B cell (primary cell): Measurements from ENCODE around the gene CCDC192. TPM values are rescaled to one million over a fixed set of nuclear protein-coding genes. Genes with fewer than 3 reads are reported as not detected.
"Not testable (repeated sequence)": the region's sequence is repeated elsewhere in the genome, so short reads cannot be mapped to it uniquely, and the experiment has no call there.

Experiments used
- ATAC-seq: fragments of 200-7000 bp; cut with Tn5 transposase; one replicate; pipeline ENCODE4 v1.10.0; 2021; ENCODE audit warnings: low read depth, mild to moderate bottlenecking, moderate number of reproducible peaks, moderate library complexity
- CTCF ChIA-PET: fragments of 350-600 bp; sonication (Branson Sonifier 250); formaldehyde crosslinking; loops from one replicate; lab custom pipeline; 2021; ENCODE audit warnings: antibody characterized with exemption, inconsistent platforms; lab: Charles Lee
- POLR2A ChIA-PET: fragments of 350-600 bp; sonication (Branson Sonifier 250); formaldehyde crosslinking; loops from one replicate; lab custom pipeline; 2021; ENCODE audit warnings: antibody characterized with exemption; lab: Charles Lee
- DNase-seq: peaks from one replicate; pipeline ENCODE4 v3.0.0; 2013
- H2AFZ ChIP-seq: 2 replicates; pipeline ENCODE4 v1.6.1; 2012; ENCODE audit warnings: mild to moderate bottlenecking, low read depth, low read length; ENCODE audit not compliant: insufficient read depth, poor library complexity, severe bottlenecking
- H3K27ac ChIP-seq, 2 donors: 1 replicate in 1 of 2; 2 replicates in 1 of 2; pipeline ENCODE4 v1.5.1; 2012 to 2013; ENCODE audit warnings: low read length in 2 of 2, mild to moderate bottlenecking in 2 of 2, moderate library complexity in 1 of 2
- H3K27me3 ChIP-seq, 4 experiments: fragments of 200-600 bp in 1 of 4; sonication (generic) in 1 of 4; replicated peaks in 1 of 4; 1 replicate in 2 of 4; 2 replicates in 2 of 4; pipeline versions ENCODE4 v1.6.1 to v1.7.0; 2013 to 2016; ENCODE audit warnings: low read length in 3 of 4, mild to moderate bottlenecking in 2 of 4, mixed read lengths in 1 of 4, moderate library complexity in 1 of 4; ENCODE audit not compliant: insufficient read depth in 4 of 4, control insufficient read depth in 3 of 4; ENCODE audit errors: control extremely low read depth in 1 of 4
- H3K36me3 ChIP-seq, 2 experiments: replicated peaks in 1 of 2; 1 replicate in 1 of 2; 2 replicates in 1 of 2; pipeline versions ENCODE4 v1.6.1 to v1.7.1; 2013; ENCODE audit warnings: low read length in 1 of 2; ENCODE audit not compliant: insufficient read depth in 2 of 2, control insufficient read depth in 1 of 2; ENCODE audit errors: control extremely low read depth in 1 of 2, extremely low read depth in 1 of 2
- H3K4me1 ChIP-seq, 2 donors: fragments of 200-600 bp in 1 of 2; sonication (generic) in 1 of 2; 1 replicate in 1 of 2; 2 replicates in 1 of 2; pipeline versions ENCODE4 v1.5.1 to v1.6.1; 2013 to 2017; ENCODE audit warnings: low read length in 2 of 2; ENCODE audit not compliant: control insufficient read depth in 2 of 2, insufficient read depth in 2 of 2
- H3K4me2 ChIP-seq: replicated peaks from 2 replicates; pipeline ENCODE3; 2012; ENCODE audit warnings: mild to moderate bottlenecking, low read depth, low read length; ENCODE audit not compliant: poor library complexity, severe bottlenecking
- H3K4me3 ChIP-seq, 5 experiments: fragments of 200-600 bp in 1 of 5; sonication (generic) in 1 of 5; 1 replicate in 3 of 5; 2 replicates in 2 of 5; pipeline versions ENCODE4 v1.5.1 to v1.7.0; 2011 to 2016; ENCODE audit warnings: low read length in 4 of 5, mild to moderate bottlenecking in 4 of 5, low read depth in 2 of 5, control low read depth in 1 of 5, moderate library complexity in 1 of 5; ENCODE audit not compliant: insufficient read depth in 1 of 5; ENCODE audit errors: control extremely low read depth in 1 of 5, extremely low read depth in 1 of 5
- H3K79me2 ChIP-seq: fragments of 200-600 bp; sonication (generic); one replicate; pipeline ENCODE4 v1.6.0; 2016; ENCODE audit warnings: low read length; ENCODE audit not compliant: control insufficient read depth, insufficient read depth
- H3K9ac ChIP-seq: fragments of 200-600 bp; sonication (generic); 2 replicates; pipeline ENCODE4 v1.6.1; 2017; ENCODE audit warnings: mild to moderate bottlenecking, low read length, moderate library complexity
- H3K9me3 ChIP-seq, 3 donors: one replicate each; pipeline versions ENCODE4 v1.6.1 to v1.7.1; 2013; ENCODE audit warnings: low read length in 2 of 3; ENCODE audit not compliant: control insufficient read depth in 2 of 3, insufficient read depth in 1 of 3; ENCODE audit errors: control extremely low read depth in 1 of 3
- H4K20me1 ChIP-seq: 2 replicates; pipeline ENCODE4 v1.6.0; 2012; ENCODE audit warnings: mild to moderate bottlenecking, low read length; ENCODE audit not compliant: insufficient read depth, control insufficient read depth, poor library complexity, severe bottlenecking
- H3K27ac Mint-ChIP-seq: one replicate; pipeline ENCODE4 v1.8.0; 2021; ENCODE audit warnings: mixed read lengths
- H3K27me3 Mint-ChIP-seq: one replicate; pipeline ENCODE4 v1.8.0; 2021; ENCODE audit warnings: mixed read lengths
- H3K4me1 Mint-ChIP-seq: one replicate; pipeline ENCODE4 v1.8.0; 2021; ENCODE audit warnings: mixed read lengths
- H3K4me3 Mint-ChIP-seq: one replicate; pipeline ENCODE4 v1.8.0; 2021; ENCODE audit warnings: mixed read lengths
- H3K9me3 Mint-ChIP-seq: one replicate; pipeline ENCODE4 v1.8.0; 2022; ENCODE audit warnings: mixed read lengths; ENCODE audit not compliant: insufficient read depth
- CTCF ChIP-seq: fragments of 200-600 bp; IDR thresholded peaks from one replicate; pipeline ENCODE4 v1.8.0; 2022; ENCODE audit warnings: antibody characterized with exemption, mild to moderate bottlenecking
- EZH2 ChIP-seq: IDR thresholded peaks from 2 replicates; pipeline ENCODE4 v1.6.1; 2012; ENCODE audit warnings: borderline replicate concordance, low read depth, mild to moderate bottlenecking, moderate library complexity, low read length; ENCODE audit not compliant: insufficient read depth, poor library complexity, severe bottlenecking
- WGBS: methylation state at CpG from one replicate; pipeline ENCODE4 v1.1.5; 2013; ENCODE audit warnings: missing lambda C conversion rate; ENCODE audit not compliant: insufficient coverage; 5-methylcytosine and 5-hydroxymethylcytosine counted together
- intact Hi-C: fragments of 100-400 bp; cut with micrococcal nuclease; formaldehyde crosslinking; loops from one replicate; pipeline ENCODE4 v1.10.0; 2022
- polyA plus RNA-seq: library from polyadenylated mRNA; depleted of rRNA; stranded (reverse); fragments of >200 nt; gene quantifications from 2 replicates; pipeline ENCODE4 v1.2.3, GENCODE V29; 2012
- total RNA-seq, 2 donors: library from RNA; stranded (reverse); fragments of 120-200 nt in 1 of 2; gene quantifications; 1 replicate in 1 of 2; 2 replicates in 1 of 2; pipeline versions ENCODE4 v1.2.3 to v1.2.4, GENCODE V29; 2013 to 2022

The CCDC192 gene
- total and polyA plus RNA-seq, 2 donors (not counting 1 experiment from before 2014, with no cell fraction given), result not detected

GRCh38 chr5:127707209-127707608, 4.0 kb downstream of the CCDC192 start:
- ChIA-PET CTCF (no interaction called here), POLR2A (no interaction called here)
- Histone ChIP-seq H3K9ac (no peak overlapping the region), H3K79me2 (no peaks in the 10 kb centered on the region), H3K9me3 (no peaks in the 10 kb centered on the region), H3K4me2 (no peak overlapping the region), H2AFZ (no peak overlapping the region), H3K4me1 (no peaks in the 10 kb centered on the region), H3K36me3 (no peaks in the 10 kb centered on the region), H4K20me1 (no peaks in the 10 kb centered on the region), H3K4me3 (no peak overlapping the region), H3K27ac (no peak overlapping the region), H3K27me3 (no peaks in the 10 kb centered on the region)
- ATAC-seq (no peak), DNase-seq (no peak)
- Mint-ChIP-seq H3K4me3 (no peak overlapping the region), H3K4me1 (no peaks in the 10 kb centered on the region), H3K27ac (no peak overlapping the region), H3K27me3 (no peaks in the 10 kb centered on the region), H3K9me3 (no peaks in the 10 kb centered on the region)
- intact Hi-C loops, result no loop called here
- TF ChIP-seq EZH2, result no peak
- no peak for TF ChIP-seq CTCF
- WGBS, result no CpG with 5 or more reads among the region's 3 CpGs

DNA sequence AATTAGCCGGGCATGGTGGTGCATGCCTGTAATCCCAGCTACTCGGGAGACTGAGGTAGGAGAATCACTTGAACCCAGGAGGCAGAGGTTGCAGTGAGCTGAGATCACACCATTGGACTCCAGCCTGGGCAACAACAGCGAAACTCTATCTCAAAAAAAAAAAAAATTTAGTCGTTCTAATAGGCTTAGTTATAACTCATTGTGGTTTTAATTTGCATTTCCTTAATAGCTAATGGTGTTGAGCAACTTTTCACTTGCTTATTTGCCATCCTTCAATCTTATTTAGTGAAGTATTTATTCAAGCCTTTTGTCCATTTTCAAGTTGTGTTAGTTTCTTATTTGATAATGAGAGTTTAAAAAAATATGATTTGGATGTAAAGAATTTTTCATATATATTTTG, 9.9 kb downstream of the CCDC192 start:
- H3K4me1 Mint-ChIP-seq, intact Hi-C loops, CTCF ChIA-PET, H3K4me1 ChIP-seq, H3K9ac ChIP-seq, POLR2A ChIA-PET, H3K79me2 ChIP-seq, H3K9me3 ChIP-seq, H3K27ac Mint-ChIP-seq, H4K20me1 ChIP-seq, H3K4me3 ChIP-seq, H3K4me2 ChIP-seq, H3K27me3 Mint-ChIP-seq, H3K36me3 ChIP-seq, H2AFZ ChIP-seq, ATAC-seq, H3K9me3 Mint-ChIP-seq, H3K27ac ChIP-seq, H3K27me3 ChIP-seq, DNase-seq, H3K4me3 Mint-ChIP-seq: not testable (repeated sequence)
- 83% methylated on average over 2 of the region's 4 CpGs for WGBS
